ENCODE measurements around the gene EGLN3.
"Not testable (repeated sequence)": the region's sequence is repeated elsewhere in the genome, so short reads cannot be mapped to it uniquely, and the experiment has no call there.

EGLN3 gene

DNA sequence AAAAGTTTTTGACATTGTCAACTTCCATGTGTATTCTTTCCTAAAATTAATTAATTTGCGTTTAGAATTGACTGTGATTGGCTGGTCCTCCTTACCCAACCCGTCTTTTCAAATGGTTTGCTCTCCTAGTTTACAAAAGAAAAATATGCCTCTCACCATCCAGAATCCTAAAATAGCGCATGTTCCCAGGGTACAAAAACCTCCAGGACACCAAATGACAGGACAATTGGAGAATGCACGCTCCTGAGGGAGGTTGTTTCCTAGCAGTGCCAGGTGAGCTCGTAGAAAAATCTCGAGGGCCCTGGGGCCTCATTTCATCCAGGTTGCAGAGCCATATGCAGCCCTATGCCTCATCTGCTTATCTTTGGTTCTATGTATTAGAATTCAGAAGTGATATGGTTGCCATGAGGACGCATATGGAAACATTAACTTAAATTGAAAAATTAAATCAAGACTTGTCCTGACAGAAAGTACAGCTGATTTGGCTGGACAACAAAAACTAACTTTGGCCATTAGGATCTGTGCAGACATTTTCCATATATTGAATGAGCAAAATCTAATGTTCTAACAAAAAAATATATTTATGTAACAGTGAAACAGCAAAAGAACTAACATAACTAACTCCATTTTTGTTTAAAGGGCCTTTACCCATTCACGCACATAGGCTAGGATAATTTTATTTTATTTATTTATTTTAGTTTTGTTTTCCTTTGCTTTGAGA lies 28.2 kb upstream of the EGLN3 start:
- peaks cover 0 to 1% of the 10 kb centered on the region in 2 donors for H3K4me1 Mint-ChIP-seq (ENCODE audit: low read depth in 2 of 2)
- no peak for ATAC-seq (replicated peaks)
- H3K4me3 Mint-ChIP-seq, result no peak overlapping the region
- no peaks in the 10 kb centered on the region for H3K36me3 Mint-ChIP-seq (ENCODE audit: insufficient read depth)
- H3K9me3 Mint-ChIP-seq, result no peaks in the 10 kb centered on the region
- no peak for DNase-seq
- no peaks in the 10 kb centered on the region for H3K27me3 Mint-ChIP-seq
- H3K27ac Mint-ChIP-seq, result no peak overlapping the region

DNA sequence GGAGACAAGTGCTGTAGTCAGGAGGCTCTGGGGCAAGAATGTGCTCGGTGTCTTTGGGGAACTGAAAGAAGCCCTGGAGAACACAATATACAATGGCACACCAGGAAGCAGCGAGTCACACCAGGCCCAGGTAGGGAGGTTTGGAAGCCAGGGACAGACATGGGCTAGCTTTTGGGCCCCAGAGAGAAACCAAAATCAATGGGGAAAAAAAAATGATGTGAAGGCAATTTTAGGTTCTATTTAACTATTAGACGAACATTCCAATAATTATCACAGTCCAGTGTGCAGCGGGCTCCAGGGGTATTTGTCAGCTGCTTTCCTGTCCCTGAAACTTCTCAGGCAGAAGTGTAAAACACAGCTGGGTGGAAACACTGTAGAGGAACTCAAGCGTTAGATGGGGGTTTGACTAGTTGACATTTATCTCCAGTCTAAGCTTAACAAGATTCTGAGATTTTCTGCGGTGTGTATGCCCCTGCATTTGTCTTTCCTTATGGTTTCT lies 21.8 kb upstream of the EGLN3 start:
- H3K36me3 Mint-ChIP-seq (ENCODE audit: insufficient read depth), result no peaks in the 10 kb centered on the region
- DNase-seq (no peak), ATAC-seq (replicated peaks) (no peak)
- H3K9me3 Mint-ChIP-seq, result peaks cover 3 to 5% of the 10 kb centered on the region in 2 donors
- H3K4me1 Mint-ChIP-seq (ENCODE audit: low read depth in 2 of 2), result no peaks in the 10 kb centered on the region
- H3K27ac Mint-ChIP-seq, result no peak overlapping the region
- no peaks in the 10 kb centered on the region for H3K27me3 Mint-ChIP-seq
- H3K4me3 Mint-ChIP-seq, result no peak overlapping the region

DNA sequence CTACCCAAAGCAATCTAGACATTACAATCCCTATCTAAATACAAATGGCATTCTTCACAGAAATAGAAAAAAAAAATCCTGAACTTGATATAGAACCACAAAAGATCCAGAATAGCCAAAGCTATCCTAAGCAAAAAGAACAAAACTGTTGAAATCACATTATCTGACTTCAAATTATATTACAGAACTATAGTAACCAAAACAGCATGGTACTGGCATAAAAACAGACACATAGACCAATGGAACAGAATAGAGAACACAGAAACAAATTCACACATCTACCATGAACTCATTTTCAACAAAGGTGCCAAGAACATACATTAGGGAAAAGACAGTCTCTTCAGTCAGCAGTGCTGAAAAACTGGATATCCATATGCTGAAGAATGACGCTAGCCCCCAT lies 19.0 kb upstream of the EGLN3 start:
- H3K27me3 Mint-ChIP-seq; H3K4me1 Mint-ChIP-seq (ENCODE audit: low read depth in 2 of 2); ATAC-seq (replicated peaks); H3K4me3 Mint-ChIP-seq; H3K27ac Mint-ChIP-seq; DNase-seq; H3K9me3 Mint-ChIP-seq; H3K36me3 Mint-ChIP-seq (ENCODE audit: insufficient read depth): not testable (repeated sequence)

DNA sequence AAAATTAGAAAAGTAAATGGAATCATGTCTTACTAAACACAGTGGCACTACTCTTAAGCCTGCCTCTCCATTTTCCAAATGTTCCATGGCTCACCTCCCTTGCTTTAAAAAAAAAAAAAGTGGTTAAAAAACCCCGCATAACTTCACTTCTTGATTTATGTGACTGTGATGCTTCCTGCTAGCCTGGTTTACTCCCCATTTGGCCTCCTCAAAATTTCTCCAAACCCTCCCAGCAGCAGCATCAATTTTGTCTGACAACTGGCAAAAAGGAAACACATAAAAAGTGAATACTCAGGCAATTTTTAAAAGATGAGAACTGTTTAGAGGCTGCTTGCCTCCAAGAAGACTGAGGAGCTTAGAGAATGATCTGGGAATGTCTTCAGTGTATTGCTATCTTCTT lies 17.8 kb upstream of the EGLN3 start:
- H3K9me3 Mint-ChIP-seq, result peaks cover 5% of the 10 kb centered on the region in 2 donors
- ATAC-seq (replicated peaks), result no peak
- DNase-seq, result no peak
- H3K36me3 Mint-ChIP-seq (ENCODE audit: insufficient read depth), result peaks cover 4% of the 10 kb centered on the region
- no peaks in the 10 kb centered on the region for H3K27me3 Mint-ChIP-seq
- H3K4me1 Mint-ChIP-seq (ENCODE audit: low read depth in 2 of 2), result no peaks in the 10 kb centered on the region
- H3K4me3 Mint-ChIP-seq, result no peak overlapping the region
- no peak overlapping the region for H3K27ac Mint-ChIP-seq

DNA sequence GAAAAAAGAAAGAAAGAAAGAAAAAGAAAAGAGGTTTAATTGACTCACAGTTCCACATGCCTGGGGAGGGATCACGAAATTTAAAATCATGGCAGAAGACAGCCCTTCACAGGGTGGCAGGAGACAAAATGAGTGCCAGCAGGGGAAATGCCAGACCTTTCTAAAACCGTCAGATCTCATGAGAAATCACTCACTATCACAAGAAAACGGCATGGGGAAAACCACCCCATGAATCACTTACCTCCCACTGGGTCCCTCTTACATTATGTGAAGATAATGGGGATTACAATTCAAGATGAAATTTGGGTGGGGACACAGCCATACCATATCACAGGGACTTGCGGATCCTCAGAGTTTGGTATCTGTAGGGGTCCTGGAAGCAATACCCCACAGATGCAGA lies 16.3 kb upstream of the EGLN3 start:
- H3K36me3 Mint-ChIP-seq (ENCODE audit: insufficient read depth), result peaks cover 4% of the 10 kb centered on the region
- H3K4me3 Mint-ChIP-seq, result no peak overlapping the region
- no peaks in the 10 kb centered on the region for H3K27me3 Mint-ChIP-seq
- peaks cover 5% of the 10 kb centered on the region in 2 donors for H3K9me3 Mint-ChIP-seq
- ATAC-seq (replicated peaks) (no peak), DNase-seq (no peak)
- no peaks in the 10 kb centered on the region for H3K4me1 Mint-ChIP-seq (ENCODE audit: low read depth in 2 of 2)
- H3K27ac Mint-ChIP-seq, result no peak overlapping the region

DNA sequence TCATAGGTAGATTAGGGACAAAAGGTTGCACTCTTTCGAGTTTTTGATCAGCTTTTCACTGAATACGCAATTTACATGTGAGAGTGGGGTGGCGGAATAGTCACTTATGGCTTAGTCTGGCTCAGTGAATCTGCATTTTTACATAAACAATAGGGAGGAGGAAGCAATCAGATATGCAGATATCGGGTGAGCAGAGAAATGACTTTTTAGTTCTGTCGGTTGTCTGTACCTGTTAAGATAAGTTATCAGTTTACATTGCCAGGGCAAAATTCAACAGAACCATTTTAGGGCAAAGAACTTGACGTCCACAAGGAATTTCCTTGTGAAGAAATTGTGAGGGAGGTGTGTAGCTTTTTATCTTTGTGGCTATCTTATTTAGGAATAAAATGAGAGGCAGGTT lies 15.4 kb upstream of the EGLN3 start:
- no peak overlapping the region for H3K4me3 Mint-ChIP-seq
- no peak overlapping the region for H3K27ac Mint-ChIP-seq
- H3K36me3 Mint-ChIP-seq (ENCODE audit: insufficient read depth), result peaks cover 4% of the 10 kb centered on the region
- ATAC-seq (replicated peaks), result no peak
- H3K4me1 Mint-ChIP-seq (ENCODE audit: low read depth in 2 of 2), result no peaks in the 10 kb centered on the region
- no peak for DNase-seq
- H3K27me3 Mint-ChIP-seq, result no peaks in the 10 kb centered on the region
- peaks cover 5% of the 10 kb centered on the region in 2 donors for H3K9me3 Mint-ChIP-seq

DNA sequence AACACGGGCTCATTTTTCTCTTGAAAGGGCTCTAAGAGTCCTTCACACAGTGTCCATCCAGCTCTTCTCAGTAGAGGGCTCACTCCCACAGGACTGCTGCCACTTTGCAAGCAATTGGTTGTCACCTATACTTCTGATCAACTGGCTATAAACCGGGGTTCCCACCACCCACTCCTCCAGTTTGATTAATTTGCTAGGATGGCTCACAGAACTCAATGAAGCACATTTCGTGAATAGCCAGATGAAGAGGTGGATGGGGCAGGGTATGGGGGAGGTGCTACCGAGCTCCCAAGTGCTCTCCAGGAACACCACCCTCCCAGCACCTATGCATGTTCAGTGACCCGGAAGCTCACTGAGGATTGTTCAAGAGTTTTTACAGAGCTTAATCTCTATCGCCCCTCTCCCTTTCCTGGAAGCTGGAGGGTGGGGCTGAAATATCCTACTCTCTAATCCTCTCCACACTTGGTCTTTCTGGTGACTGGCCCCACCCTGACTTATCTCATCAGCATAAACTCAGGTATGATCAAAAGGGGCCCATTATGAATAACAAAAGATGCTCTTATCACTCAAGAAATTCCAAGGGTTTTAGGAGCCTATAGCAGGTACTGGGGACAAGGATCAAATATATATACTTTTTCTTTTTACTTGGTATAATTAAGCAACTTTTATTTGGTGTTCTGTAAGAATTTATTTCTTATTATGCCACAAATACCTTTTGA lies 13.9 kb upstream of the EGLN3 start:
- no peaks in the 10 kb centered on the region for H3K4me1 Mint-ChIP-seq (ENCODE audit: low read depth in 2 of 2)
- H3K27ac Mint-ChIP-seq, result no peak overlapping the region
- no peak for ATAC-seq (replicated peaks)
- H3K36me3 Mint-ChIP-seq (ENCODE audit: insufficient read depth), result peaks cover 4% of the 10 kb centered on the region
- no peak overlapping the region for H3K4me3 Mint-ChIP-seq
- H3K9me3 Mint-ChIP-seq, result peaks cover 0 to 4% of the 10 kb centered on the region in 2 donors
- no peaks in the 10 kb centered on the region for H3K27me3 Mint-ChIP-seq
- no peak for DNase-seq

DNA sequence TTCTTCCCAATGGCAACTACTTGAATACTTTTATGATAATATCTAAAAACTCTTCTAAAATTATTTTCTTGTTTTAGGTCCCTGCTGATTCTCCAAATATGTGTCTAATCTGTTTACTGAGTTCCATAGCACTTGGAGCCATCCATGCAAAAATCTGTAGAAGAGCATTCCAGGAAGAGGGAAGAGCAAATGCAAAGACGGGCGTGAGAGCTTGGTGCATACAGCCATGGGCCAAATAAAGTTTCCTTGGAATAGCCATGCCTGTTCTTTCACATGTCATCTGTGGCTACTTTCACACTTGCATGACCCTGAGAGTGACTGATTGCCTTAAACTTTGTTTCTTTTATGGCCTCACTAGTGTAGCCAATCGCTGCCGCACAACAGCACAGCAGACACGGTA lies 13.0 kb upstream of the EGLN3 start:
- no peaks in the 10 kb centered on the region for H3K4me1 Mint-ChIP-seq (ENCODE audit: low read depth in 2 of 2)
- peaks cover 4% of the 10 kb centered on the region for H3K36me3 Mint-ChIP-seq (ENCODE audit: insufficient read depth)
- no peak overlapping the region for H3K4me3 Mint-ChIP-seq
- ATAC-seq (replicated peaks) (no peak), DNase-seq (no peak)
- no peak overlapping the region for H3K27ac Mint-ChIP-seq
- peaks cover 0 to 3% of the 10 kb centered on the region in 2 donors for H3K9me3 Mint-ChIP-seq
- H3K27me3 Mint-ChIP-seq, result no peaks in the 10 kb centered on the region

DNA sequence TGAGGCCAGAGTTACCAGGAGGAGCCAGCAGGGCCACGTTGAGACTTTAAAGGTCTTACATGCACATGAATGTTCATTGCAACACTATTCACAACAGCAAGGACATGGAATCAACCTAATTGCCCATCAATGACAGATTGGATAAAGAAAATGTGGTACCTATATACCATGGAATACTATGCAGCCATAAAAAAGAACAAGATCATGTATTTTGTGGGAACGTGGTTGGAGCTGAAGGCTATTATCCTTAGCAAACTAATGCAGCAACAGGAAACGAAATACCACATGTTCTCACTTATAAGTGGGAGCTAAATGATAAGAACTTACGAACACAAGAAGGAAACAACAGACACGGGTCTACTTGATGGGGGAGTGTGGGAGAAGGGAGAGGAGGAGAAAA lies 11.6 kb upstream of the EGLN3 start:
- not testable (repeated sequence) for H3K27me3 Mint-ChIP-seq; H3K4me3 Mint-ChIP-seq; H3K9me3 Mint-ChIP-seq; H3K36me3 Mint-ChIP-seq (ENCODE audit: insufficient read depth); ATAC-seq (replicated peaks); H3K27ac Mint-ChIP-seq; H3K4me1 Mint-ChIP-seq (ENCODE audit: low read depth in 2 of 2); DNase-seq

DNA sequence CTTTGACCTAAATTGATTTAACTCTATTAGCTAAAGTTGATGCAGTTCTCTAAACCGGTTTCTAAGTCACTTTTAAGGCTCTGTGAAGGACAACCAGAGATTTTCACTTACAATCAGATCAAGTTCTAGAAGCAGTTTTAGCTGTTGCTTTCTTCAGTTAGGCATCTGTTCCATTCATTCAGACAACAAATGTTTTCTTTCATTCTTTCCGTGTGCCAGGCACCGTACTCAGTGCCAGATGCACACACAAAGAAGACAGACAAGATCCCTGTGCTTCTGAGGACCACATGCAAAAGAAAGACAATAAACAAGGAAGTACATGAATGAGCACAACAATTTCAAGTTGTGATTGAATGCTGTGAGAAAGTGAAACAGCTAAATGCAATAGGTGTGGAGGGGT lies 11.1 kb upstream of the EGLN3 start:
- Mint-ChIP-seq H3K36me3 (ENCODE audit: insufficient read depth) (peaks cover 3% of the 10 kb centered on the region), H3K4me1 (ENCODE audit: low read depth in 2 of 2) (no peaks in the 10 kb centered on the region), H3K4me3 (no peak overlapping the region), H3K27me3 (no peaks in the 10 kb centered on the region), H3K27ac (no peak overlapping the region), H3K9me3 (peaks cover 0 to 2% of the 10 kb centered on the region in 2 donors)
- no peak for ATAC-seq (replicated peaks)
- DNase-seq, result no peak

DNA sequence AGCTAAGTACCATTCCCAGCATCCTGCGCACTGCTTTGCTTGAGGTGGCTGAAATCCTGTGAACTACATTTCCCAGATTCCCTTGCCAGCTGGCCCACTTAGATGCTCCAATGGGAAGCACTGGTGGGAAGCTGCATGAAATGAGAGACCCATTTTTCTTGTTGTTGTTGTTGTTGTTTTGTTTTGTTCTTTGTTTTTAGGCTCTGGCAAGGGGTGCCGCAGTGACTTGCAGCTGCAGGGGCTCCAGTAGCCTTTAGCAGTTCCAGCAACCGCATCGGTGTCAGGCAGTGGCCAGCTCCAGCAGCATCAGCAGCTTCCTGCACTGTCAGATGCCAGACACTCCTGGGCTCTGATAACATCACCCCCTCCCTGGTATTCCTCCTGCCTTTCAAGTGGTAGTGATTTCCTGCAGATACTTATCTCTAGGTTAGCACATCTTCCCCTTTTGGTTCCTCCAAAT lies 8.8 kb upstream of the EGLN3 start:
- Mint-ChIP-seq H3K4me3 (no peak overlapping the region), H3K4me1 (ENCODE audit: low read depth in 2 of 2) (no peaks in the 10 kb centered on the region), H3K36me3 (ENCODE audit: insufficient read depth) (no peaks in the 10 kb centered on the region), H3K27me3 (no peaks in the 10 kb centered on the region), H3K9me3 (peaks cover 0 to 2% of the 10 kb centered on the region in 2 donors), H3K27ac (no peak overlapping the region)
- DNase-seq, result no peak
- no peak for ATAC-seq (replicated peaks)

DNA sequence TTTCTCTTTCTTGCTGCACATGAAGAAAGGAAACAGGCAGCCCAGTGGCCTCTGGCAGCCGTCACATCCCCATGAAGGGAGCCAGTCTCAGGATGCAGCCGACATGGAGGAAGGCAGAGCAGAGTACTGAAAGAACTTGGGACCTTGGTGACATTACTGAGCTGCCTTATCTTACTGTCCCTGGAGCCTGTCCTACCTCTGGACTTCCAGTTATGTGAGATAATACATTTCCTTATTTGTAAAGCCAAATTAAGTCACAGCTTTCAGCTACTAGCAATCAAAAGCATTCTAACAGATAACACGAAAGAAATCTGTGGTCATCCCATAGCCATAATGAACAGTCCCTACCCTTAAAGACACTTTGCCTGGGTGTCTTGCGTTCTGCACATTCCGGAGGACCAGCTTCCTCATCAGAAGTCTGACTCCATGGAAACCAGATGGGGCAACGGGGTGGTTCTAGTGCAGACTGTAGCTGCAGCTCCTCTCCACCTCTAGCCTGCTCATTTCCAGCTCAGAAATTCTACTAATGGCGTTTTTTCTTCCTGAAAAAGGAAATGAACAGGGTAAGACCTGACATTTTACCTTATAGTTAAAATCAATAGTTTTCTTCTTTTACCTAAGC lies 7.8 kb upstream of the EGLN3 start:
- ATAC-seq (replicated peaks) (no peak), DNase-seq (no peak)
- no peak overlapping the region for H3K27ac Mint-ChIP-seq
- H3K27me3 Mint-ChIP-seq, result peaks cover 0 to 4% of the 10 kb centered on the region in 2 donors
- H3K9me3 Mint-ChIP-seq, result peaks cover 0 to 2% of the 10 kb centered on the region in 2 donors
- H3K36me3 Mint-ChIP-seq (ENCODE audit: insufficient read depth), result no peaks in the 10 kb centered on the region
- H3K4me1 Mint-ChIP-seq (ENCODE audit: low read depth in 2 of 2), result no peaks in the 10 kb centered on the region
- H3K4me3 Mint-ChIP-seq, result no peak overlapping the region

DNA sequence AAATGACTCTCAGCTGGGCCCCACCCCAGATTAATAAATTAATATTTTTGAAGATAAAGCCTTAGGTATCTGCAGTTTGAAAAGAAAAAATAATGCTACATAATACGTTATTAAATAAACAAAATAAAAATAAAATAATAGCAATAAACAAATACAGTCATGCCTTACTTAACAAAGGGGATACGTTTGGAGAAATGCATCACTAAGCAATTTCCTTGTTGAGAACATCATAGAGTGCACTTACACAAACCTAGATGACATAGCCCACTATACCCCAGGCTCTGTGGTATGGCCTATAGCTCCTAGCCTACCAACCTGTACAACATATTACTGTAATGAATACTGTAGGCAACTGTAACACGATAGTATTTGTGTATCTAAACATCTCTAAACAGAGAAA lies 7.1 kb upstream of the EGLN3 start:
- DNase-seq (no peak), ATAC-seq (replicated peaks) (no peak)
- Mint-ChIP-seq H3K36me3 (ENCODE audit: insufficient read depth) (no peaks in the 10 kb centered on the region), H3K4me1 (ENCODE audit: low read depth in 2 of 2) (no peaks in the 10 kb centered on the region), H3K9me3 (peaks cover 0 to 2% of the 10 kb centered on the region in 2 donors), H3K27me3 (peaks cover 0 to 6% of the 10 kb centered on the region in 2 donors), H3K27ac (no peak overlapping the region), H3K4me3 (no peak overlapping the region)

DNA sequence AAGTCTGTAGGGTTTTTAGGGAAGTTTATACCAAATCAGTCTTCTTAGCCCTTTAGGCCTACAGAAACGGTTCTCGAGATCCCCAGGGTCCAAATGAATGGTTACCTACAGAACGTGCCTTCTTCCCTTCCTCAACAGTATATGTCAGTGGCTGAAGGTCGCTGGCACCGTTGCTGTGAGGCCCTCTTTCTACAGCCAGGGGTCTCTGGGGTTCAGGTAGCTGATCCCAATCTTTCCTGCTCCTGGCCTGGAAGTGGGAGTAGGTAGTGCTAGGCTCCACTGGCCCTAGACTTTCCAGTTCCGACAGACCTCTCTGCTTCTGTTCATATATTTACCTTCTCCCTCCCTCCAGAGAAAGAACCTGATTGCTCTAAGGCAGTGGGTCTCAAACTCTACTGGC lies 6.4 kb upstream of the EGLN3 start:
- H3K27me3 Mint-ChIP-seq, result peaks cover 0 to 12% of the 10 kb centered on the region in 2 donors
- no peak overlapping the region for H3K4me3 Mint-ChIP-seq
- H3K4me1 Mint-ChIP-seq (ENCODE audit: low read depth in 2 of 2), result no peaks in the 10 kb centered on the region
- no peaks in the 10 kb centered on the region for H3K36me3 Mint-ChIP-seq (ENCODE audit: insufficient read depth)
- DNase-seq (no peak), ATAC-seq (replicated peaks) (no peak)
- no peak overlapping the region for H3K27ac Mint-ChIP-seq
- H3K9me3 Mint-ChIP-seq, result peaks cover 0 to 2% of the 10 kb centered on the region in 2 donors

All from effector memory CD8-positive, alpha-beta T cell (primary cell).